Measurements from ENCODE around the gene STRIP2. TPM values are rescaled to one million over a fixed set of nuclear protein-coding genes. Genes with fewer than 3 reads are reported as not detected.

STRIP2 gene
- total RNA-seq, 1 donor from 2014 or later, result 6.5 TPM

- H3K9me3 Mint-ChIP-seq (ENCODE audit: low read depth), result peaks cover 6% of the 10 kb centered on the region
- no peak for DNase-seq (ENCODE audit: low spot score, unreplicated experiment)
- peaks cover 2% of the 10 kb centered on the region for H3K4me1 Mint-ChIP-seq (ENCODE audit: low read depth)
- H3K36me3 Mint-ChIP-seq (ENCODE audit: insufficient read depth), result peaks cover 12% of the 10 kb centered on the region
- TF ChIP-seq, protein P1, sequence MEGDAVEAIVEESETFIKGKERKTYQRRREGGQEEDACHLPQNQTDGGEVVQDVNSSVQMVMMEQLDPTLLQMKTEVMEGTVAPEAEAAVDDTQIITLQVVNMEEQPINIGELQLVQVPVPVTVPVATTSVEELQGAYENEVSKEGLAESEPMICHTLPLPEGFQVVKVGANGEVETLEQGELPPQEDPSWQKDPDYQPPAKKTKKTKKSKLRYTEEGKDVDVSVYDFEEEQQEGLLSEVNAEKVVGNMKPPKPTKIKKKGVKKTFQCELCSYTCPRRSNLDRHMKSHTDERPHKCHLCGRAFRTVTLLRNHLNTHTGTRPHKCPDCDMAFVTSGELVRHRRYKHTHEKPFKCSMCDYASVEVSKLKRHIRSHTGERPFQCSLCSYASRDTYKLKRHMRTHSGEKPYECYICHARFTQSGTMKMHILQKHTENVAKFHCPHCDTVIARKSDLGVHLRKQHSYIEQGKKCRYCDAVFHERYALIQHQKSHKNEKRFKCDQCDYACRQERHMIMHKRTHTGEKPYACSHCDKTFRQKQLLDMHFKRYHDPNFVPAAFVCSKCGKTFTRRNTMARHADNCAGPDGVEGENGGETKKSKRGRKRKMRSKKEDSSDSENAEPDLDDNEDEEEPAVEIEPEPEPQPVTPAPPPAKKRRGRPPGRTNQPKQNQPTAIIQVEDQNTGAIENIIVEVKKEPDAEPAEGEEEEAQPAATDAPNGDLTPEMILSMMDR (IDR thresholded peaks at IDR 0.05; ENCODE audit: unreplicated experiment), result no peak
- H3K27me3 Mint-ChIP-seq, result no peaks in the 10 kb centered on the region
- peak overlapping the region; percentile 56 for H3K27ac Mint-ChIP-seq
- H3K4me3 Mint-ChIP-seq (ENCODE audit: low read depth), result no peak overlapping the region
Measured at GRCh38 chr7:129453510-129454248, 19.4 kb downstream of the STRIP2 start.

- Mint-ChIP-seq H3K4me1 (ENCODE audit: low read depth) (peaks cover 2% of the 10 kb centered on the region), H3K27ac (peak overlapping the region; percentile 56), H3K27me3 (no peaks in the 10 kb centered on the region), H3K9me3 (ENCODE audit: low read depth) (peaks cover 1% of the 10 kb centered on the region), H3K4me3 (ENCODE audit: low read depth) (no peak overlapping the region), H3K36me3 (ENCODE audit: insufficient read depth) (peaks cover 7% of the 10 kb centered on the region)
- no peak for DNase-seq (ENCODE audit: low spot score, unreplicated experiment)
- TF ChIP-seq, protein P1 (IDR thresholded peaks at IDR 0.05; ENCODE audit: unreplicated experiment), result no peak
Measured at GRCh38 chr7:129454249-129454551, 20.0 kb downstream of the STRIP2 start.

DNA sequence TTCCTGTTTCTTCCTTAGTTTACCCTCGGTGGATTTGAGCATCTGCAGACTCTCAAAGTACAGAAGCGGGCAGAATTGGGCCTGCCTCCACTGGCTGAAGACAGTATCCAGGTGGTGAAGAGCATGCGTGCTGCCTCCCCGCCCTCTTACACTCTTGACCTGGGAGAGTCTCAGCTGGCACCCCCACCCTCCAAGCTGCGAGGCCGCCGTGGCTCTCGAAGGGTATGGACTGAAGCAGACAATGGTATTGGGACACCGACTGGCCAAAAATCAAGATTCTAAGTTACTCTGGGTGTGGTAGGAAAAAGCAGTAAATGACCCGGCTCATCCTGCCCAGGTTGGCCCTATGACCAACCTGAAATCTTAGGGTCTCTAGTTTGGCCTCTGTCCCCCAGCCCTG lies 22.2 kb downstream of the STRIP2 start:
- no peak overlapping the region for H3K27ac Mint-ChIP-seq
- DNase-seq (ENCODE audit: low spot score, unreplicated experiment), result no peak
- H3K9me3 Mint-ChIP-seq (ENCODE audit: low read depth), result no peaks in the 10 kb centered on the region
- H3K36me3 Mint-ChIP-seq (ENCODE audit: insufficient read depth), result no peaks in the 10 kb centered on the region
- TF ChIP-seq, protein P1 (IDR thresholded peaks at IDR 0.05; ENCODE audit: unreplicated experiment), result no peak
- H3K4me3 Mint-ChIP-seq (ENCODE audit: low read depth), result no peak overlapping the region
- peaks cover 2% of the 10 kb centered on the region for H3K4me1 Mint-ChIP-seq (ENCODE audit: low read depth)
- no peaks in the 10 kb centered on the region for H3K27me3 Mint-ChIP-seq

GRCh38 chr7:129457101-129457500 lies 22.9 kb downstream of the STRIP2 start:
- Mint-ChIP-seq H3K27me3 (no peaks in the 10 kb centered on the region), H3K4me1 (ENCODE audit: low read depth) (peaks cover 2% of the 10 kb centered on the region), H3K9me3 (ENCODE audit: low read depth) (no peaks in the 10 kb centered on the region), H3K4me3 (ENCODE audit: low read depth) (no peak overlapping the region), H3K27ac (no peak overlapping the region), H3K36me3 (ENCODE audit: insufficient read depth) (no peaks in the 10 kb centered on the region)
- DNase-seq (ENCODE audit: low spot score, unreplicated experiment), result no peak
- TF ChIP-seq, protein P1 (IDR thresholded peaks at IDR 0.05; ENCODE audit: unreplicated experiment), result no peak

- no peak overlapping the region for H3K27ac Mint-ChIP-seq
- peaks cover 2% of the 10 kb centered on the region for H3K4me1 Mint-ChIP-seq (ENCODE audit: low read depth)
- no peak for DNase-seq (ENCODE audit: low spot score, unreplicated experiment)
- TF ChIP-seq, protein P1 (IDR thresholded peaks at IDR 0.05; ENCODE audit: unreplicated experiment), result no peak
- no peak overlapping the region for H3K4me3 Mint-ChIP-seq (ENCODE audit: low read depth)
- no peaks in the 10 kb centered on the region for H3K36me3 Mint-ChIP-seq (ENCODE audit: insufficient read depth)
- no peaks in the 10 kb centered on the region for H3K27me3 Mint-ChIP-seq
- H3K9me3 Mint-ChIP-seq (ENCODE audit: low read depth), result no peaks in the 10 kb centered on the region
Measured at GRCh38 chr7:129458171-129458570, 23.9 kb downstream of the STRIP2 start.
